SK-N-SH (cell line): ENCODE results near the gene TTC28. TPM values are rescaled to one million over a fixed set of nuclear protein-coding genes. Genes with fewer than 3 reads are reported as not detected.
"Not testable (repeated sequence)": the region's sequence is repeated elsewhere in the genome, so short reads cannot be mapped to it uniquely, and the experiment has no call there.

Experiments used
- CTCF ChIA-PET: fragments of 300-600, 350-600 bp; formaldehyde crosslinking; extraction: SDS; loops from one replicate; lab custom pipeline; 2021; lab: Yijun Ruan, JAX
- POLR2A ChIA-PET: fragments of 350-600 bp; sonication (Branson Sonifier 250); formaldehyde crosslinking; extraction: SDS; loops from one replicate; lab custom pipeline; 2020; ENCODE audit warnings: antibody characterized with exemption, inconsistent platforms; lab: Yijun Ruan, JAX
- DNase-seq: peaks from one replicate; pipeline ENCODE4 v3.0.0; 2012
- H2AFZ ChIP-seq: fragments of 200-600 bp; sonication (generic); 2 replicates; pipeline ENCODE4 v1.8.1; 2016; ENCODE audit warnings: antibody characterized with exemption, mild to moderate bottlenecking, low read depth
- H3F3A ChIP-seq: fragments of 200-600 bp; sonication (generic); replicated peaks from 2 replicates; pipeline ENCODE3; 2016; ENCODE audit warnings: antibody characterized with exemption, mild to moderate bottlenecking; ENCODE audit not compliant: insufficient read depth
- H3K27ac ChIP-seq, 2 experiments: fragments of 200-500 bp in 1 of 2; fragments of 200-600 bp in 1 of 2; sonication (Bioruptor generic) in 1 of 2; sonication (generic), shearing (Covaris generic) in 1 of 2; 2 replicates each; pipeline versions ENCODE4 v1.5.1 to v1.6.1; 2014 to 2016; ENCODE audit warnings: low read depth in 2 of 2, inconsistent platforms in 1 of 2, low read length in 1 of 2, mild to moderate bottlenecking in 1 of 2, mixed read lengths in 1 of 2
- H3K27me3 ChIP-seq: fragments of 200-600 bp; sonication (generic), shearing (Covaris generic); 2 replicates; pipeline ENCODE4 v1.6.1; 2016; ENCODE audit warnings: mixed run types; ENCODE audit not compliant: insufficient read depth
- H3K36me3 ChIP-seq, 2 experiments: fragments of 200-500 bp in 1 of 2; fragments of 200-600 bp in 1 of 2; sonication (Bioruptor generic) in 1 of 2; sonication (generic) in 1 of 2; replicated peaks in 1 of 2; 2 replicates each; pipeline versions ENCODE3 to v1.5.1; 2014 to 2016; ENCODE audit warnings: low read length in 1 of 2, mild to moderate bottlenecking in 1 of 2; ENCODE audit not compliant: insufficient read depth in 2 of 2, control insufficient read depth in 1 of 2
- H3K4me1 ChIP-seq, 2 experiments: fragments of 200-500 bp in 1 of 2; fragments of 200-600 bp in 1 of 2; sonication (Bioruptor generic) in 1 of 2; sonication (generic), shearing (Covaris generic) in 1 of 2; 2 replicates each; pipeline versions ENCODE4 v1.5.1 to v1.6.1; 2014 to 2016; ENCODE audit warnings: low read depth in 1 of 2, low read length in 1 of 2, mixed run types in 1 of 2; ENCODE audit not compliant: insufficient read depth in 2 of 2, control insufficient read depth in 1 of 2
- H3K4me2 ChIP-seq: fragments of 200-600 bp; sonication (generic), shearing (Covaris generic); 2 replicates; pipeline ENCODE4 v1.6.1; 2017; ENCODE audit warnings: mixed run types
- H3K4me3 ChIP-seq, 2 experiments: fragments of 200-500 bp in 1 of 2; fragments of 200-600 bp in 1 of 2; sonication (Bioruptor generic) in 1 of 2; sonication (generic), shearing (Covaris generic) in 1 of 2; 2 replicates each; pipeline versions ENCODE4 v1.5.1 to v1.8.1; 2014 to 2016; ENCODE audit warnings: low read depth in 2 of 2, inconsistent platforms in 1 of 2, low read length in 1 of 2, mild to moderate bottlenecking in 1 of 2, mixed read lengths in 1 of 2, moderate library complexity in 1 of 2
- H3K79me2 ChIP-seq: fragments of 200-600 bp; sonication (generic); 2 replicates; pipeline ENCODE4 v1.8.1; 2017; ENCODE audit warnings: mild to moderate bottlenecking; ENCODE audit not compliant: insufficient read depth
- H3K9ac ChIP-seq: fragments of 200-600 bp; sonication (generic); 2 replicates; pipeline ENCODE4 v1.6.1; 2017; ENCODE audit warnings: mixed run types
- H3K9me2 ChIP-seq: fragments of 200-600 bp; sonication (generic); 2 replicates; pipeline ENCODE4 v1.6.1; 2017; ENCODE audit warnings: mixed run types
- H3K9me3 ChIP-seq: fragments of 200-600 bp; sonication (generic); 2 replicates; pipeline ENCODE4 v1.6.1; 2017; ENCODE audit warnings: mixed run types, mild to moderate bottlenecking, moderate library complexity
- H4K20me1 ChIP-seq: fragments of 200-600 bp; sonication (generic); 2 replicates; pipeline ENCODE4 v1.6.1; 2017; ENCODE audit warnings: mild to moderate bottlenecking, mixed run types; ENCODE audit not compliant: insufficient read depth
- MEF2A ChIP-seq: IDR thresholded peaks from 2 replicates; pipeline ENCODE4 v1.4.0; 2012; ENCODE audit warnings: low read depth, borderline replicate concordance
- RCOR1 ChIP-seq: fragments of 150-350 bp; IDR thresholded peaks from 2 replicates; pipeline ENCODE4 v1.6.1; 2017; ENCODE audit warnings: antibody characterized with exemption, low read length
- RFX5 ChIP-seq: IDR thresholded peaks from 2 replicates; pipeline ENCODE4 v1.6.1; 2012; ENCODE audit warnings: mild to moderate bottlenecking, improper control_type of control experiment, low read length
- TAF1 ChIP-seq: IDR thresholded peaks from 2 replicates; pipeline ENCODE4 v1.6.1; 2012; ENCODE audit warnings: low read depth, mild to moderate bottlenecking, low read length, moderate library complexity, borderline replicate concordance
- WGBS: methylation state at CpG from one replicate; pipeline ENCODE4 v1.1.6; 2017; ENCODE audit warnings: low lambda C conversion rate; 5-methylcytosine and 5-hydroxymethylcytosine counted together
- polyA plus RNA-seq, 3 experiments: library from polyadenylated mRNA; depleted of rRNA; stranded (reverse); fragments of >200 nt; gene quantifications; 2 replicates each; pipeline ENCODE4 v1.2.3, GENCODE V29; 2012
- TF ChIP-seq, protein P1 (sequence below): fragments of 200-600 bp; sonication (generic); IDR thresholded peaks from 2 replicates; pipeline ENCODE4 v1.6.1; 2017; ENCODE audit warnings: antibody characterized with exemption, mild to moderate bottlenecking, moderate library complexity
- TF ChIP-seq, protein P2 (sequence below): IDR thresholded peaks from 2 replicates; pipeline ENCODE4; 2012
- TF ChIP-seq, protein P3 (sequence below): IDR thresholded peaks from 2 replicates; pipeline ENCODE4 v1.4.0; 2012; ENCODE audit warnings: low read depth, borderline replicate concordance

Gene TTC28
- polyA plus RNA-seq, 1 of the 3 experiments (the other 2 are of a cell fraction) = 5.9 TPM

DNA sequence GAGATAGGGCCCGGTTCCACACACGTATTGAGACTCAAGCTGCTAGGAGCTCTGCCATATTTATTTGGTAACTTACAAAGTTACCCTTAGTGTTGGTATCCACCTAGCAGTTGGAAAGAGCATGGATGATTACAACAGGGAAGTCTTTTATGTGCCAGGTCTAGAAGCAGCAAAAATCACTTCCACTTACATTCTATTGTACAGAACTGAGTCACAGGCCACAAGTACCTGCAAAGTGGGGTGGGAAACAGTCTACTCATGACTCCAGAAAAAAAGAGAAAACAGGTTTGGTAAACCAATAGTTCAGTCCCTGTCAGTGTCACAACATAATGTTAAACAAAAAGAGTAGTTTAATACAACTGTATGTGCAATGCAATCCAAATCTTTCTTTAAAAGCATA, 480.9 kb downstream of the TTC28 start (continued):
- TF ChIP-seq, protein P1, sequence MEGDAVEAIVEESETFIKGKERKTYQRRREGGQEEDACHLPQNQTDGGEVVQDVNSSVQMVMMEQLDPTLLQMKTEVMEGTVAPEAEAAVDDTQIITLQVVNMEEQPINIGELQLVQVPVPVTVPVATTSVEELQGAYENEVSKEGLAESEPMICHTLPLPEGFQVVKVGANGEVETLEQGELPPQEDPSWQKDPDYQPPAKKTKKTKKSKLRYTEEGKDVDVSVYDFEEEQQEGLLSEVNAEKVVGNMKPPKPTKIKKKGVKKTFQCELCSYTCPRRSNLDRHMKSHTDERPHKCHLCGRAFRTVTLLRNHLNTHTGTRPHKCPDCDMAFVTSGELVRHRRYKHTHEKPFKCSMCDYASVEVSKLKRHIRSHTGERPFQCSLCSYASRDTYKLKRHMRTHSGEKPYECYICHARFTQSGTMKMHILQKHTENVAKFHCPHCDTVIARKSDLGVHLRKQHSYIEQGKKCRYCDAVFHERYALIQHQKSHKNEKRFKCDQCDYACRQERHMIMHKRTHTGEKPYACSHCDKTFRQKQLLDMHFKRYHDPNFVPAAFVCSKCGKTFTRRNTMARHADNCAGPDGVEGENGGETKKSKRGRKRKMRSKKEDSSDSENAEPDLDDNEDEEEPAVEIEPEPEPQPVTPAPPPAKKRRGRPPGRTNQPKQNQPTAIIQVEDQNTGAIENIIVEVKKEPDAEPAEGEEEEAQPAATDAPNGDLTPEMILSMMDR = no peak
- no peak for TF ChIP-seq RFX5
- TF ChIP-seq RCOR1 = no peak
- TF ChIP-seq, protein P2, sequence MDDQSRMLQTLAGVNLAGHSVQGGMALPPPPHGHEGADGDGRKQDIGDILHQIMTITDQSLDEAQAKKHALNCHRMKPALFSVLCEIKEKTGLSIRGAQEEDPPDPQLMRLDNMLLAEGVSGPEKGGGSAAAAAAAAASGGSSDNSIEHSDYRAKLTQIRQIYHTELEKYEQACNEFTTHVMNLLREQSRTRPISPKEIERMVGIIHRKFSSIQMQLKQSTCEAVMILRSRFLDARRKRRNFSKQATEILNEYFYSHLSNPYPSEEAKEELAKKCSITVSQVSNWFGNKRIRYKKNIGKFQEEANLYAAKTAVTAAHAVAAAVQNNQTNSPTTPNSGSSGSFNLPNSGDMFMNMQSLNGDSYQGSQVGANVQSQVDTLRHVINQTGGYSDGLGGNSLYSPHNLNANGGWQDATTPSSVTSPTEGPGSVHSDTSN = no peak

DNA sequence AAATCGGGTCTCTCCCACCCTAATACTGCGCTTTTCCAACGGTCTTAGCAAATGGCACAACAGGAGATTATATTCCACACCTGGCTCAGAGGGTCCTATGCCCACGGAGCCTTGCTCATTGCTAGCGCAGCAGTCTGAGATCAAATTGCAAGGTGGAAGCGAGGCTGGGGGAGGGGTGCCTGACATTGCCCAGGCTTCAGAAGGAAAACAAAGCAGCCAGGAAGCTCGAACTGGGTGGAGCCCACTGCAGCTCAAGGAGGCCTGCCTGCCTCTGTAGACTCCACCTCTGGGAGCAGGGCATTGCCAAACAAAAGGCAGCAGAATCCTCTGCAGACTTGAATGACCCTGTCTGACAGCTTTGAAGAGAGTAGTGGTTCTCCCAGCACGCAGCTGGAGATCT, 488.1 kb downstream of the TTC28 start:
- H3K4me1 ChIP-seq = peaks cover 0 to 14% of the 10 kb centered on the region in 2 experiments; a peak in 1 of 4 replicates
- H3K36me3 ChIP-seq, DNase-seq, H3K79me2 ChIP-seq, H2AFZ ChIP-seq, POLR2A ChIA-PET, CTCF ChIA-PET, H3K27ac ChIP-seq, H3K27me3 ChIP-seq, H3K9ac ChIP-seq, H3K9me2 ChIP-seq, H3F3A ChIP-seq, H4K20me1 ChIP-seq, H3K4me2 ChIP-seq, H3K4me3 ChIP-seq, H3K9me3 ChIP-seq: not testable (repeated sequence)
- WGBS = 88% methylated on average over 7 of the region's 8 CpGs

DNA sequence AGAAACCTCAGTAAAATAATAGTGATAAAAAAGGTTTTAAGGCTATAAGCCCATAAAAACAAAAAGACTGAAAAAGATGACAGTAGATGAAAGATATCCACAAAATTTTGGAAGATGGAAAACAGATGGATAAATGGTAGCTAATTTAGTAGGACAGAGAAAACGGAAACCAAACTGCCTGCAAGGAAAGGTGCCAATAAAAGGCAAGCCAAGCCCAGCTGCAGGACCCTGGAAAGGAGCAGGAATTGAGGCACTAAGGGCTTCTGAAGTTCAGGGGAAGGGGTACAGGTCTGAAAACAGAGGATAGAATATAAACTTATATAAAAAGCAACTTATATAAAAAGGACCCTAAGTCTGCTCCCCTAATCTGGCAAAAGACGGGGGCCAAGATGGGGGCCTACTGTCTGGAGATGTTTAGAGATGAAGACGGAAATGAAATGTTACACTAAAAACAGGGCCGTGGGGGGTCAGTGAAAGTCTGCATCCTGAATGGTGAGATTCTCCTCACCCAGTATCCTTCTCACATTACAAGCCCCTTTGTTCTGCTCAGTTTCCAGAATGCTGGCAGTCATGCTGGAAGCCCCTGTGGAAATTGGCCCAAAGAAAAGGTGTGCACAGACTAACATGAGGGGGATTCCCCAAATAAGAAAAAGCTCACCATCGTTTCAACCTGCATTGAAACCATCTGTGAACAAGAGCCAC, 491.3 kb downstream of the TTC28 start:
- Histone ChIP-seq H3K9ac (no peak overlapping the region), H4K20me1 (no peaks in the 10 kb centered on the region), H3F3A (peaks cover 3% of the 10 kb centered on the region), H3K27ac (no peak overlapping the region; a peak in 1 of 4 replicates), H3K4me3 (no peak overlapping the region), H3K9me3 (no peaks in the 10 kb centered on the region), H3K4me2 (no peak overlapping the region)
- ChIA-PET POLR2A (no interaction called here), CTCF (interaction anchor here (1.0 to 1.7 kb wide), 2 partner anchors 8 to 65 kb away, joined by 3 read pairs; no protein-coding TSS in a partner anchor)
- DNase-seq = no peak
- 78% methylated on average over 5 of the region's 5 CpGs for WGBS
- TF ChIP-seq, protein P3, sequence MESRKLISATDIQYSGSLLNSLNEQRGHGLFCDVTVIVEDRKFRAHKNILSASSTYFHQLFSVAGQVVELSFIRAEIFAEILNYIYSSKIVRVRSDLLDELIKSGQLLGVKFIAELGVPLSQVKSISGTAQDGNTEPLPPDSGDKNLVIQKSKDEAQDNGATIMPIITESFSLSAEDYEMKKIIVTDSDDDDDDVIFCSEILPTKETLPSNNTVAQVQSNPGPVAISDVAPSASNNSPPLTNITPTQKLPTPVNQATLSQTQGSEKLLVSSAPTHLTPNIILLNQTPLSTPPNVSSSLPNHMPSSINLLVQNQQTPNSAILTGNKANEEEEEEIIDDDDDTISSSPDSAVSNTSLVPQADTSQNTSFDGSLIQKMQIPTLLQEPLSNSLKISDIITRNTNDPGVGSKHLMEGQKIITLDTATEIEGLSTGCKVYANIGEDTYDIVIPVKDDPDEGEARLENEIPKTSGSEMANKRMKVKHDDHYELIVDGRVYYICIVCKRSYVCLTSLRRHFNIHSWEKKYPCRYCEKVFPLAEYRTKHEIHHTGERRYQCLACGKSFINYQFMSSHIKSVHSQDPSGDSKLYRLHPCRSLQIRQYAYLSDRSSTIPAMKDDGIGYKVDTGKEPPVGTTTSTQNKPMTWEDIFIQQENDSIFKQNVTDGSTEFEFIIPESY = no peak
- no peak for TF ChIP-seq MEF2A
- no peak for TF ChIP-seq TAF1
- TF ChIP-seq, all 33 proteins: peak for 0
- H3K27me3 ChIP-seq = no peaks in the 10 kb centered on the region
- H2AFZ ChIP-seq = no peak overlapping the region
- H3K9me2 ChIP-seq = no peaks in the 10 kb centered on the region
- peaks cover 0 to 14% of the 10 kb centered on the region in 2 experiments; a peak in 2 of 4 replicates for H3K4me1 ChIP-seq
- no peaks in the 10 kb centered on the region for H3K36me3 ChIP-seq
- H3K79me2 ChIP-seq = no peaks in the 10 kb centered on the region
